IPS-NIHi7 (cell line): ENCODE measurements around the gene NALF2.

Experiments used
- DNase-seq: peaks from one replicate; pipeline ENCODE4 v3.0.0; 2012; ENCODE audit warnings: mixed read lengths; ENCODE audit errors: extremely low spot score

NALF2 gene

GRCh38 chrX:69503782-69504625 is at the start of gene NALF2:
Gene NALF2, plus strand, starts transcription at chrX:69504326. Its CDS starts 957 bp downstream, at chrX:69505283.
- peak; percentile 65 for DNase-seq

- DNase-seq: no peak
These were observed 46.4 kb upstream of the NALF2 start for GRCh38 chrX:69457756-69458155.

GRCh38 chrX:69466546-69466945 is 37.6 kb upstream of the NALF2 start:
- DNase-seq: no peak

GRCh38 chrX:69469975-69470374 is 34.2 kb upstream of the NALF2 start:
- DNase-seq: no peak

- no peak for DNase-seq
These were observed 14.5 kb upstream of the NALF2 start for GRCh38 chrX:69489625-69490024.

GRCh38 chrX:69493193-69493592 is 10.9 kb upstream of the NALF2 start:
- peak; percentile 66 for DNase-seq

- no peak for DNase-seq
These were observed 10.4 kb upstream of the NALF2 start for GRCh38 chrX:69493766-69494165.

GRCh38 chrX:69496183-69496582 is 7.9 kb upstream of the NALF2 start:
- no peak for DNase-seq

GRCh38 chrX:69501429-69501828 is 2.7 kb upstream of the NALF2 start:
- peak; percentile 29 for DNase-seq

GRCh38 chrX:69503228-69503781 is 821 bp upstream of the NALF2 start:
- peak; percentile 25 for DNase-seq

GRCh38 chrX:69504626-69505612 is 793 bp downstream of the NALF2 start:
- no peak for DNase-seq

GRCh38 chrX:69505772-69506616 is 1.9 kb downstream of the NALF2 start:
- no peak for DNase-seq

GRCh38 chrX:69506617-69507499 is 2.7 kb downstream of the NALF2 start:
- no peak for DNase-seq

- no peak for DNase-seq
These were observed 3.3 kb downstream of the NALF2 start for GRCh38 chrX:69507500-69507789.

- DNase-seq: no peak
These were observed 4.5 kb downstream of the NALF2 start for GRCh38 chrX:69508610-69509009.

GRCh38 chrX:69510137-69510715 is 6.1 kb downstream of the NALF2 start:
- DNase-seq: no peak

GRCh38 chrX:69510914-69511513 is 6.9 kb downstream of the NALF2 start:
- DNase-seq: no peak

- no peak for DNase-seq
These were observed 17.9 kb downstream of the NALF2 start for GRCh38 chrX:69522052-69522451.

GRCh38 chrX:69523314-69523713 is 19.2 kb downstream of the NALF2 start:
- DNase-seq: no peak
